Posterior vena cava (tissue), 2 donors: ENCODE measurements around the gene NEK7. TPM values are rescaled to one million over a fixed set of nuclear protein-coding genes. Genes with fewer than 3 reads are reported as not detected.
"Not testable (repeated sequence)": the region's sequence is repeated elsewhere in the genome, so short reads cannot be mapped to it uniquely, and the experiment has no call there.

Experiments used
- DNase-seq: peaks from one replicate; pipeline ENCODE4 v3.0.0-alpha.2; 2020; ENCODE audit warnings: low spot score
- intact Hi-C, 2 donors: fragments of 100-400 bp; cut with DNase I; formaldehyde crosslinking; loops; one replicate each; pipeline versions ENCODE4 v1.14.1 to v1.14.2; 2022 to 2023
- total RNA-seq, 2 donors: library from RNA; stranded (reverse); fragmentation: NEBNext Ultra II Directional; extraction: Animal tissue kit (Norgen Biotek cat#: 25700); gene quantifications; one replicate each; pipeline ENCODE4 v1.2.1, GENCODE V29; 2021
- donor health status: DM: yes; HTN: yes; CAD: no.
- donor health status: DM: yes; HTN: yes; CAD: no.

The NEK7 gene
- total RNA-seq, 2 donors from 2014 or later, result 117 to 165 TPM

DNA sequence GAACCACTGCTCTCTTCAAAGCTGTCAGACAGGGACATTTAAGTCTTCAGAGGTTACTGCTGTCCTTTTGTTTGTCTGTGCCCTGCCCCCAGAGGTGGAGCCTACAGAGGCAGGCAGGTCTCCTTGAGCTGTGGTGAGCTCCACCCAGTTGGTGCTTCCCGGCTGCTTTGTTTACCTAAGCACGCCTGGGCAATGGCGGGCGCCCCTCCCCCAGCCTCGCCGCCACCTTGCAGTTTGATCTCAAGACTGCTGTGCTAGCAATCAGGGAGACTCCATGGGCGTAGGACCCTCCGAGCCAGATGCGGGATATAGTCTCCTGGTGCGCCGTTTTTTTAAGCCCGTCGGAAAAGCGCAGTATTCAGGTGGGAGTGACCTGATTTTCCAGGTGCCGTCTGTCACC is 158.0 kb downstream of the NEK7 start:
- DNase-seq, intact Hi-C loops: not testable (repeated sequence)

DNA sequence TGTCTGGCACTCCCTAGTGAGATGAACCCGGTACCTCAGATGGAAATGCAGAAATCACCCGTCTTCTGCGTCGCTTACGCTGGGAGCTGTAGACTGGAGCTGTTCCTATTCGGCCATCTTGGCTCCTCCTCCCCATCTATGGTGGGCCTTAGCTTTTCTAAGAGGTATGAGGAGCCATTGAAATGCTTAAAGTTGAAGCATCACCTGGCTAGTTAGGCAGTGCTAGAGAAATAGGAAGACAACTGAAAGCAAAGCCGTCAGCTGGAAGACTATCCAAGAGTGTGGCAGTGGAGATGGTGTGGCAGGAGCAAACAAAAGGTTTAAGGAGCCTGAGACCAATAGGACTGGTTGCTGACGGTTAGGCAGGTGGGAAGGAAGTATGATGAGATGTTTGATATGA is 158.5 kb downstream of the NEK7 start:
- intact Hi-C loops, DNase-seq: not testable (repeated sequence)

DNA sequence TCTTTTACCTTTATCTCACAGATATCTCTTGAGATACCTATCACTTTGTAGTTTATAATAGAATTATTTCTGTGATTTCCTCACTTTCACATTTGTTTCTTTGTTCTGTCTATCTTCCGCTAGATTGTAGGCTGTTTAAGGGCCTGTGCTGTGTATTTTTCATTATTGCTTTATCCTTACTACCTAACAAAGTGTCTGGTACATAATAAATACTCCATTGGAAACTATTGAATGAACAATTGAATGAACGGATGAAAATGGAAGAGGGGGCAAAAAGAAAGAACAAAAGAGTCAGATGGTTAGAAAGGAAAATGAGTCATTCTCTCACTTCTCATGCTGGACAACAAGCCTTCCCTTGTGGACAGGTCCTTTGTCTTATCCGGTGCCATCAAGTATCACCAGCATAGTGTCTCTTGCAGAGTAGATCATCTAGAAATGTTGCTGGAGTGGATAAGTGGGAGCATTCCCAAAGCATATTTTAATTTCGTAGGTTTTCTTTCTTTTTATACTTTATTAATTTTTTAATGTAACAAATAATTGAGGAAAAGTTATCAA is 159.8 kb downstream of the NEK7 start:
- no peak for DNase-seq
- intact Hi-C loops, result no loop called here

DNA sequence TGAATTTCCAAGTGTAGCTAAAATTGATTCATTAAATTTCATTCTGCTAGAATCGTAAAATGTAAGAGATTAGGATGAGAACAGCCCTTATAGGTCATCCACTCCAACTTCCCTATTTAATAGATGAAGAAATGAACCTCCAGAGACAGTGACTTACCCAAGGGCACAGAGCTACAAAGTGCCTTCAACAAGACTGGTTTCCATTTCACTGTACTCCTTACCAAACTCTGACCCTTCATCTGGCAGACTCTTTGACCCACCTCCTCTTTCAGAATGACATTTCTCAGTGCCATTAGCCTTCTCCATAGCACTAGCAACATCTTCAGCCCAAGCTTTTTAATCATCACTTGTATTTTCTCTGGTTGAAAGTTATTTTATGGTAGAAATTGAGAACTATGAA is 161.3 kb downstream of the NEK7 start:
- no peak for DNase-seq
- intact Hi-C loops, result no loop called here

- intact Hi-C loops, result no loop called here
- no peak for DNase-seq
Measured at GRCh38 chr1:198320759-198321158, 164.0 kb downstream of the NEK7 start.

GRCh38 chr1:198326232-198326631 is 169.4 kb downstream of the NEK7 start:
- intact Hi-C loops, result no loop called here
- DNase-seq, result no peak

GRCh38 chr1:198326915-198327314 is 170.1 kb downstream of the NEK7 start:
- no peak for DNase-seq
- intact Hi-C loops, result no loop called here

- intact Hi-C loops, result no loop called here
- no peak for DNase-seq
Measured at GRCh38 chr1:198328458-198329032, 171.7 kb downstream of the NEK7 start.

DNA sequence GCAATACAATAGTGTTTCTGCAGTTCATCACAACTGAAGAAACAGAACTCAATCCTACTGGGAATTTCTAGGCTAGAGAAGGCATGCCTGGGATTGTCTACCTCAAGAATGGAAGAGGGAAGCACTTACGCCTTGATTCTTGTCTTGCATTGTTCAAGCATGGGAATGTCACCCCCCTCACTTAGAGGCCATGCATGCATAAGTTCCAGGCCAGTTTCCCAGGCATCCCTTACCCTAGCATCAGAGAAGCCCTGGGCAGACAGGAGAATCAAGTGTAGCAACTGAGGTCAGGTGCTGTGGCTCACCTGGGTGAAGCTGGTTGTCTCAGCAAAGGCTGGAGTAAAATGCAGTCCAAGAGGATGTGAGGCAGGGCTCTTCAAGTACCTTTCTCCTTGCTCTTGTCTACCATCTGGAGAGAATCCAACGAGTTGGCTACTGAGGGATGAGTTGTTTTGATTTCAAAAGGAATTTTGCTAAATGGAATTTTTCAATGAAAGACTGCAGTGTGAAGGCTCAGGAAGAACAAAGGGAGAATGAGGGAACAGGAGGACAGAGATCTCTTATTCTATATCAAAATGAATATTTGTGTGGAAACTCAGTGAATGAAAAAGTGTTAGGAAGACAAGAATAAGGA is 174.3 kb downstream of the NEK7 start:
- intact Hi-C loops, result no loop called here
- DNase-seq, result no peak

- no peak for DNase-seq
- intact Hi-C loops, result no loop called here
Measured at GRCh38 chr1:198333744-198334143, 176.9 kb downstream of the NEK7 start.

GRCh38 chr1:198335663-198336062 is 178.9 kb downstream of the NEK7 start:
- intact Hi-C loops, result no loop called here
- DNase-seq, result no peak

- intact Hi-C loops, result no loop called here
Measured at GRCh38 chr1:198337886-198338285, 181.1 kb downstream of the NEK7 start.

DNA sequence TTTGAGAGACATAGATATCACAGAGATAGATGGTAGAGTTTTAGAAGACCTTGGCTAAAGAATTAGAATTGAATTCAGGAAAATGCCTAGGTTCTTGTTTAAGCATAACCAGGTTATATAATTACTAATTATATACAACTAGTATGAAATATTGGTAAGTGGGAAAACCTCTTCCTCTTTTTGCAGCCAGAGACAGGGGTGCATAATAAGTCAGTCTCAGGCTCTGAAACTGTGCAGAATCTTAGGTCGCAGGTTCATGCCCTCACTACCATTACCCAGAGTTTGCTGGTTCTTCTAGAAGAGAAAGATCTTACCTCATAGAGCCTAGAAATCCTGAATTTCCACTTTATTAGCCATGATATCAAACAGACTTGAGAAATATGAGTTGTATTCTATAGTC is 183.3 kb downstream of the NEK7 start:
- intact Hi-C loops, result no loop called here
- no peak for DNase-seq

More at GRCh38 chr1:198337886-198338285, 181.1 kb downstream of the NEK7 start:
- DNase-seq, result no peak

DNA sequence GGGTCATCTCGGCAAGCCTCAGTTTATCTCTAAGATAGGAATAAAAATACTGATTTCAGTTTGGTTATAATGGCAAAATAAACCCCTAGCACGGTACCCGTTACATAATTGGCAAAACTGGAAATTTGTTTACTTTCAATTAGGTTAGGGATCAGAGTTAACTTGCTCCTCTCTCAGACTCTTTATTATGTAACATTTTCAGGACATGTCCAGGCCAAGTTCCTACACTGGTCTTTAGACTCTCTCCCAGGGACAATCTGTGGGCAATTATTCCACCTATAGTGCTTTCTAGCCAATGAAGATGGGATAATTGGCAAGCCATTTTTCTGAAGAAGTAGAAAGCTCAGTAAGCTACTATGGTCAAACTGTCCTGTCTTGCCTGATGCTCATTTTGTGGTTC is 189.4 kb downstream of the NEK7 start:
- intact Hi-C loops, result no loop called here
- no peak for DNase-seq

DNA sequence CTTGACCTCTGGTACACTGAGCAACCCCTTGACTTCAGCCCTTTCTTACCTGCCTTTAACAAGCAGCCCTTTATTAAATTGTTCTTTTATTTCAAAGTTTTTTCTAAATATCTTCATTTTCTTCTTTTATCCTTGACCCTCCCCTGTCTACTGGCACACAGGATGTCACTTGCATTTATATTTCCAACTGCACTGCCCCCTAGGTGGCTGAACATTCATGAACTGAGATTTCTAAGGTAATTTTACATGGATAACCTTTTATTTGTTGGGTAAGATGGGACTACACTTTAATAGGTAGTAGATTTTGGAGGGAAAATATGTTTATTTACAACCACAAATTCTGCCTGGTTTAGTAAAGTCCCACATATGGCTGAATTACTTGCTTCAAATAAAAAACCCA is 193.7 kb downstream of the NEK7 start:
- no peak for DNase-seq
- intact Hi-C loops, result loop anchor here in 1 of 2 donors (10.0 kb wide), 1 partner anchor 266 kb away; no protein-coding TSS in a partner anchor

DNA sequence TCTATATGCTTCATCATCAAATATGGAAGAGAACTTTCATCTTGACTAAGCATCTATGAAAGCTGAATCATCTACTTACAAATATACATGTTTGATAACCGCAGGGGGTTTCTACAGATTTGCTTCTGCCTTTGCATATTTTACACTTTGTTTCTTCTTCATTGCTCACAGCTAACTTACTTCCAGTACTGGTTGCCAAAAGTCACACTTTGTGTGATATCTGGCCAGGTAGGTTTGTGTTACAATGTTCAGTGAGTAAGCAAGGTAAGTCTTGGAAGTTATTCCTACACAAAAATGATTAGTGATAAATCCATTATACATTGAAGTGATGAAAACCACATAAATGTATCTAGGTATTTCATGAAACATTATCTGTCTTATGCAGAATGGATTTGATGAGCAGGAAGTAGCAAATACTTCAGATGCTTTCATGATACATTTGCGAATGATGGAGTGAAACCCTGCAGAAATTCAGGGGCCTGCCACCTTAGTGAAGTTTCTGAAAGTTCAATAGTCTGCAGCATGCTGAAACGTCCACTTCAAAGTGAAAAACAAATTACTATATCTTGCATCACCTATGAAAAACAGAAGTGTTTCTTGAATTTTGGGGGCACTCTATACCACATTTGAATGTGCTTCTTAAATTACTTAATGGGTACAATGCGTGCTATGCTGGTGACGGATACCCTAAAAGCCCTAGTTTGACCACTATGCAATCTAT is 196.3 kb downstream of the NEK7 start:
- intact Hi-C loops, result loop anchor here in 1 of 2 donors (10.0 kb wide), 1 partner anchor 268 kb away; no protein-coding TSS in a partner anchor

GRCh38 chr1:198357937-198358336 is 201.1 kb downstream of the NEK7 start:
- DNase-seq, result no peak
- intact Hi-C loops, result loop anchor here in 1 of 2 donors (10.0 kb wide), 1 partner anchor 273 kb away; no protein-coding TSS in a partner anchor

More for the DNA sequence above, 196.3 kb downstream of the NEK7 start:
- no peak for DNase-seq

- intact Hi-C loops, result loop anchor here in 1 of 2 donors (10.0 kb wide), 1 partner anchor 274 kb away; no protein-coding TSS in a partner anchor
- no peak for DNase-seq
Measured at GRCh38 chr1:198359024-198359653, 202.3 kb downstream of the NEK7 start.

- intact Hi-C loops, result no loop called here
- DNase-seq, result no peak
Measured at GRCh38 chr1:198360208-198360729, 203.5 kb downstream of the NEK7 start.
